ENCODE results near the gene ZMIZ1.

ZMIZ1 gene

GRCh38 chr10:79082631-79083596 is 14.1 kb downstream of the ZMIZ1 start:
- no peak for DNase-seq

GRCh38 chr10:79084012-79084971 is 15.5 kb downstream of the ZMIZ1 start:
- DNase-seq = peak; percentile 85

GRCh38 chr10:79084972-79085597 is 16.3 kb downstream of the ZMIZ1 start:
- no peak for DNase-seq

GRCh38 chr10:79086822-79087221 is 18.1 kb downstream of the ZMIZ1 start:
- DNase-seq = no peak

GRCh38 chr10:79087721-79088120 is 19.0 kb downstream of the ZMIZ1 start:
- no peak for DNase-seq

GRCh38 chr10:79088176-79088575 is 19.4 kb downstream of the ZMIZ1 start:
- no peak for DNase-seq

GRCh38 chr10:79088613-79089355 is 20.0 kb downstream of the ZMIZ1 start:
- no peak for DNase-seq

GRCh38 chr10:79089632-79090031 is 20.9 kb downstream of the ZMIZ1 start:
- no peak for DNase-seq

- no peak for DNase-seq
Measured at GRCh38 chr10:79090134-79090803, 21.5 kb downstream of the ZMIZ1 start.

GRCh38 chr10:79092292-79092896 is 23.6 kb downstream of the ZMIZ1 start:
- no peak for DNase-seq

GRCh38 chr10:79093658-79094411 is 25.1 kb downstream of the ZMIZ1 start:
- DNase-seq = no peak

- DNase-seq = no peak
Measured at GRCh38 chr10:79094412-79095175, 25.8 kb downstream of the ZMIZ1 start.

GRCh38 chr10:79095316-79095715 is 26.6 kb downstream of the ZMIZ1 start:
- no peak for DNase-seq

GRCh38 chr10:79096514-79096913 is 27.7 kb downstream of the ZMIZ1 start:
- DNase-seq = no peak

GRCh38 chr10:79097021-79097872 is 28.5 kb downstream of the ZMIZ1 start:
- no peak for DNase-seq

- no peak for DNase-seq
Measured at GRCh38 chr10:79098061-79098460, 29.3 kb downstream of the ZMIZ1 start.

GRCh38 chr10:79098596-79099015 is 29.8 kb downstream of the ZMIZ1 start:
- no peak for DNase-seq

GRCh38 chr10:79099898-79100448 is 31.2 kb downstream of the ZMIZ1 start:
- DNase-seq = no peak
